A673 (cell line): ENCODE data around the gene FEN1. TPM values are rescaled to one million over a fixed set of nuclear protein-coding genes. Genes with fewer than 3 reads are reported as not detected.
A peak's percentile ranks its signal among the peaks of the same experiment; 100 is the strongest.

Experiments used
- BruUV-seq: library from RNA; stranded (reverse); fragments of 400-500 nt; replicated peaks from 2 replicates; lab custom pipeline; 2021; lab: Mats Ljungman, UMichigan
- CTCF ChIA-PET: fragments of 300-600 bp; sonication (Branson Sonifier 250); formaldehyde crosslinking; loops from one replicate; lab custom pipeline; 2022; ENCODE audit warnings: antibody characterized with exemption; lab: Charles Lee
- POLR2A ChIA-PET: fragments of 300-600 bp; sonication (Branson Sonifier 250); formaldehyde crosslinking; loops from one replicate; lab custom pipeline; 2022; ENCODE audit warnings: antibody characterized with exemption; ENCODE audit not compliant: low non-redundant PET; lab: Charles Lee
- DNase-seq: peaks from one replicate; pipeline ENCODE4 v3.0.0-alpha.2; 2015; ENCODE audit warnings: low spot score
- H3K27ac ChIP-seq: fragments of 200-600 bp; sonication (generic); 2 replicates; pipeline ENCODE4 v1.5.1; 2016; ENCODE audit warnings: mixed run types, low read depth, mild to moderate bottlenecking, mixed read lengths, antibody characterized with exemption, low read length; ENCODE audit not compliant: poor library complexity, severe bottlenecking
- H3K27me3 ChIP-seq: fragments of 200-600 bp; sonication (generic); replicated peaks from 2 replicates; pipeline ENCODE4 v1.6.1; 2017; ENCODE audit warnings: mixed run types, low read depth, mild to moderate bottlenecking, mixed read lengths, antibody characterized with exemption, low read length; ENCODE audit not compliant: insufficient read depth, poor library complexity
- H3K36me3 ChIP-seq: fragments of 200-600 bp; sonication (generic); 2 replicates; pipeline ENCODE4 v1.6.1; 2016; ENCODE audit warnings: mixed run types, mild to moderate bottlenecking, mixed read lengths, antibody characterized with exemption, low read length; ENCODE audit not compliant: insufficient read depth, poor library complexity, severe bottlenecking
- H3K4me1 ChIP-seq: fragments of 200-600 bp; sonication (generic); 2 replicates; pipeline ENCODE4 v1.6.1; 2017; ENCODE audit warnings: mixed run types, mild to moderate bottlenecking, mixed read lengths, antibody characterized with exemption, low read length; ENCODE audit not compliant: insufficient read depth, poor library complexity, severe bottlenecking
- H3K4me3 ChIP-seq: fragments of 200-600 bp; sonication (generic); 2 replicates; pipeline ENCODE4 v1.5.1; 2016; ENCODE audit warnings: low read depth, mixed run types, mild to moderate bottlenecking, mixed read lengths, low read length; ENCODE audit not compliant: poor library complexity, severe bottlenecking
- H3K9me3 ChIP-seq: fragments of 200-600 bp; sonication (generic); 2 replicates; pipeline ENCODE4 v1.6.1; 2016; ENCODE audit warnings: mixed run types, low read depth, mild to moderate bottlenecking, mixed read lengths, antibody characterized with exemption, low read length; ENCODE audit not compliant: poor library complexity, severe bottlenecking
- CTCF ChIP-seq: fragments of 300-800, 200-600 bp; sonication (generic); conservative IDR thresholded peaks from 2 replicates; pipeline ENCODE4 v1.5.1; 2017; ENCODE audit warnings: low read depth, mild to moderate bottlenecking, antibody characterized with exemption, low read length, moderate library complexity, mixed read lengths
- EZH2 ChIP-seq: fragments of 200-600 bp; sonication (generic); IDR thresholded peaks from 2 replicates; pipeline ENCODE4 v1.6.1; 2017; ENCODE audit warnings: borderline replicate concordance, low read depth, mild to moderate bottlenecking, mixed read lengths, antibody characterized with exemption, low read length; ENCODE audit not compliant: poor library complexity, severe bottlenecking
- intact Hi-C: fragments of 100-400 bp; cut with micrococcal nuclease; formaldehyde crosslinking; loops from one replicate; pipeline ENCODE4 v1.10.0; 2022; ENCODE audit not compliant: unreplicated experiment
- total RNA-seq: library from RNA; stranded (reverse); gene quantifications from 2 replicates; pipeline ENCODE4 v1.2.3, GENCODE V29; 2021

FEN1 gene
- total RNA-seq, 1 experiment from 2014 or later = 152 TPM

GRCh38 chr11:61844909-61845565 is 52.3 kb downstream of the FEN1 start:
- POLR2A ChIA-PET = no interaction called here
- CTCF ChIA-PET = no interaction called here
- no TSS peak for BruUV-seq
- H3K4me1 ChIP-seq = peaks cover 4% of the 10 kb centered on the region
- H3K27me3 ChIP-seq = no peaks in the 10 kb centered on the region
- peak overlapping the region; percentile 65 for H3K27ac ChIP-seq
- intact Hi-C loops = no loop called here
- no peaks in the 10 kb centered on the region for H3K9me3 ChIP-seq
- H3K4me3 ChIP-seq = no peak overlapping the region
- DNase-seq = no peak
- TF ChIP-seq EZH2 (no peak), CTCF (no peak)
- peaks cover 100% of the 10 kb centered on the region for H3K36me3 ChIP-seq

GRCh38 chr11:61846362-61847020 is 53.8 kb downstream of the FEN1 start:
- peaks cover 100% of the 10 kb centered on the region for H3K36me3 ChIP-seq
- H3K27ac ChIP-seq = peak overlapping the region; percentile 65
- H3K4me1 ChIP-seq = peaks cover 16% of the 10 kb centered on the region
- CTCF ChIA-PET = no interaction called here
- POLR2A ChIA-PET = no interaction called here
- TF ChIP-seq CTCF (no peak), EZH2 (no peak)
- BruUV-seq = no TSS peak
- no peaks in the 10 kb centered on the region for H3K9me3 ChIP-seq
- no peak for DNase-seq
- no peaks in the 10 kb centered on the region for H3K27me3 ChIP-seq
- intact Hi-C loops = no loop called here
- no peak overlapping the region for H3K4me3 ChIP-seq

Other genes with a start within 250 kb of the FEN1 start
- gene SYT7, start 211.8 kb upstream of the FEN1 start, total RNA-seq = 1.3 and 2.0 TPM in 2 replicates
- gene DAGLA, start 112.5 kb upstream of the FEN1 start, total RNA-seq = 10.9 and 11.0 TPM in 2 replicates
- 11.2 and 14.6 TPM in 2 replicates for gene MYRF, start 40.3 kb upstream of the FEN1 start, total RNA-seq
- gene TMEM258, start 312 bp upstream of the FEN1 start, total RNA-seq = 138 and 139 TPM in 2 replicates
- 442 and 490 TPM in 2 replicates for gene FADS1, start 24.1 kb downstream of the FEN1 start, total RNA-seq
- 1,097 and 1,272 TPM in 2 replicates for gene FADS2, start 35.4 kb downstream of the FEN1 start, total RNA-seq
- 23.3 and 28.1 TPM in 2 replicates for gene FADS3, start 98.6 kb downstream of the FEN1 start, total RNA-seq
- gene RAB3IL1, start 124.7 kb downstream of the FEN1 start, total RNA-seq = 21.9 and 26.9 TPM in 2 replicates
- gene BEST1, start 157.4 kb downstream of the FEN1 start, total RNA-seq = 5.3 and 8.6 TPM in 2 replicates
- gene FTH1, start 174.7 kb downstream of the FEN1 start, total RNA-seq = 2,291 and 2,484 TPM in 2 replicates